Spleen (tissue), 7 donors: ENCODE results near the gene RSL1D1.

Experiments used
- POLR2AphosphoS5 ChIP-seq, 3 donors: sonication (generic); formaldehyde crosslinking; IDR thresholded peaks; one replicate each; pipeline ENCODE4 v1.5.1; 2017; ENCODE audit warnings: antibody characterized with exemption in 3 of 3
- TF ChIP-seq, protein P1 (sequence below), 11 experiments: fragments of 200-600 bp in 7 of 11; fragments of 450-650 bp in 4 of 11; sonication (generic) in 4 of 11; IDR thresholded peaks in 8 of 11; conservative IDR thresholded peaks in 3 of 11; 1 replicate in 7 of 11; 2 replicates in 4 of 11; pipeline versions ENCODE4 v1.4.0 to v1.8.0; 2016 to 2021; ENCODE audit warnings: antibody characterized with exemption in 11 of 11, inconsistent platforms in 4 of 11, mild to moderate bottlenecking in 1 of 11
- donor health status: DM: no; HTN: no; CAD: no; lungs with moderate emphysema.
- donor health status: DM: no; HTN: no; CAD: no.
- donor health status: DM: no; HTN: no; CAD: no.

DNA sequence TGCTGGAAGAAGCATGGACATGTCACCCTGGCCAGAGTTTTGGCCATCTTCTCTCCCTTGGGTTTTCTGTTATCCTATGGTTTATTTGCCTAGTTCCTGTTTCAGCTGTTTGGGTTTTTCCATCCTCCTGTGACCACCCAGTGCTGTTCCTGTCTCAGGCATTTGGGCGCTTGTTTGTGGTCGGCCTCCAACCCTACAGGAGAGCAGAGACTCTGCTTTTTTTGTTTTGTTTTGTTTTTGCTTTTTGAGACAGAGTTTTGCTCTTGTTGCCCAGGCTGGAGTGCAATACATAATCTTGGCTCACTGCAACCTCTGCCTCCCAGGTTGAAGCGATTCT lies 51.0 kb downstream of the RSL1D1 start:
- TF ChIP-seq, protein P1, sequence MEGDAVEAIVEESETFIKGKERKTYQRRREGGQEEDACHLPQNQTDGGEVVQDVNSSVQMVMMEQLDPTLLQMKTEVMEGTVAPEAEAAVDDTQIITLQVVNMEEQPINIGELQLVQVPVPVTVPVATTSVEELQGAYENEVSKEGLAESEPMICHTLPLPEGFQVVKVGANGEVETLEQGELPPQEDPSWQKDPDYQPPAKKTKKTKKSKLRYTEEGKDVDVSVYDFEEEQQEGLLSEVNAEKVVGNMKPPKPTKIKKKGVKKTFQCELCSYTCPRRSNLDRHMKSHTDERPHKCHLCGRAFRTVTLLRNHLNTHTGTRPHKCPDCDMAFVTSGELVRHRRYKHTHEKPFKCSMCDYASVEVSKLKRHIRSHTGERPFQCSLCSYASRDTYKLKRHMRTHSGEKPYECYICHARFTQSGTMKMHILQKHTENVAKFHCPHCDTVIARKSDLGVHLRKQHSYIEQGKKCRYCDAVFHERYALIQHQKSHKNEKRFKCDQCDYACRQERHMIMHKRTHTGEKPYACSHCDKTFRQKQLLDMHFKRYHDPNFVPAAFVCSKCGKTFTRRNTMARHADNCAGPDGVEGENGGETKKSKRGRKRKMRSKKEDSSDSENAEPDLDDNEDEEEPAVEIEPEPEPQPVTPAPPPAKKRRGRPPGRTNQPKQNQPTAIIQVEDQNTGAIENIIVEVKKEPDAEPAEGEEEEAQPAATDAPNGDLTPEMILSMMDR (IDR thresholded peaks at IDR 0.05 in 8 of 11, conservative IDR thresholded peaks at IDR 0.05 in 3 of 11), result peak in 1 of 11 experiments; percentile 5
- TF ChIP-seq POLR2AphosphoS5 (IDR thresholded peaks at IDR 0.05), result no peak
